Mammary epithelial cell (primary cell): ENCODE data around the gene TENM3.

Experiments used
- EZH2 ChIP-seq: IDR thresholded peaks from 2 replicates; pipeline ENCODE4 v1.6.1; 2012; ENCODE audit warnings: low read length, inconsistent platforms, borderline replicate concordance
- TF ChIP-seq, protein P1 (sequence below), 2 donors: IDR thresholded peaks in 1 of 2; conservative IDR thresholded peaks in 1 of 2; 2 replicates each; pipeline ENCODE4 v1.5.1; 2011 to 2012; ENCODE audit warnings: inconsistent platforms in 2 of 2, low read length in 2 of 2, mild to moderate bottlenecking in 2 of 2, control low read depth in 1 of 2, low read depth in 1 of 2; ENCODE audit not compliant: insufficient read depth in 1 of 2; ENCODE audit errors: extremely low read depth in 1 of 2

GRCh38 chr4:182278729-182279128, 35.5 kb downstream of the TENM3 start:
- TF ChIP-seq, protein P1, sequence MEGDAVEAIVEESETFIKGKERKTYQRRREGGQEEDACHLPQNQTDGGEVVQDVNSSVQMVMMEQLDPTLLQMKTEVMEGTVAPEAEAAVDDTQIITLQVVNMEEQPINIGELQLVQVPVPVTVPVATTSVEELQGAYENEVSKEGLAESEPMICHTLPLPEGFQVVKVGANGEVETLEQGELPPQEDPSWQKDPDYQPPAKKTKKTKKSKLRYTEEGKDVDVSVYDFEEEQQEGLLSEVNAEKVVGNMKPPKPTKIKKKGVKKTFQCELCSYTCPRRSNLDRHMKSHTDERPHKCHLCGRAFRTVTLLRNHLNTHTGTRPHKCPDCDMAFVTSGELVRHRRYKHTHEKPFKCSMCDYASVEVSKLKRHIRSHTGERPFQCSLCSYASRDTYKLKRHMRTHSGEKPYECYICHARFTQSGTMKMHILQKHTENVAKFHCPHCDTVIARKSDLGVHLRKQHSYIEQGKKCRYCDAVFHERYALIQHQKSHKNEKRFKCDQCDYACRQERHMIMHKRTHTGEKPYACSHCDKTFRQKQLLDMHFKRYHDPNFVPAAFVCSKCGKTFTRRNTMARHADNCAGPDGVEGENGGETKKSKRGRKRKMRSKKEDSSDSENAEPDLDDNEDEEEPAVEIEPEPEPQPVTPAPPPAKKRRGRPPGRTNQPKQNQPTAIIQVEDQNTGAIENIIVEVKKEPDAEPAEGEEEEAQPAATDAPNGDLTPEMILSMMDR (conservative IDR thresholded peaks at IDR 0.05 in 1 of 2, IDR thresholded peaks at IDR 0.05 in 1 of 2; ENCODE audit: extremely low read depth in 1 of 2, insufficient read depth in 1 of 2, low read depth in 1 of 2, low read length in 2 of 2) = no peak
- TF ChIP-seq EZH2 = no peak
